Astrocyte (in vitro differentiated cells and primary cell): Measurements from ENCODE around the gene PTPRM. TPM values are rescaled to one million over a fixed set of nuclear protein-coding genes. Genes with fewer than 3 reads are reported as not detected.

Experiments used
- DNase-seq: peaks from one replicate; pipeline ENCODE4 v3.0.0-alpha.2; 2010; ENCODE audit warnings: low read depth
- FAIRE-seq: peaks from 2 replicates; lab custom pipeline; 2011; peaks lifted over from hg19 to GRCh38; lab: Jason Lieb, UNC
- H2AFZ ChIP-seq: 2 replicates; pipeline ENCODE4 v1.6.0; 2012; ENCODE audit warnings: low read depth, low read length, inconsistent platforms
- H3K27ac ChIP-seq: 2 replicates; pipeline ENCODE4 v1.5.1; 2011; ENCODE audit warnings: low read depth, low read length, inconsistent platforms
- H3K27me3 ChIP-seq: 2 replicates; pipeline ENCODE4 v1.6.0; 2011; ENCODE audit warnings: low read length, inconsistent platforms; ENCODE audit not compliant: insufficient read depth
- H3K36me3 ChIP-seq: 2 replicates; pipeline ENCODE4 v1.5.1; 2011; ENCODE audit warnings: low read length, inconsistent platforms; ENCODE audit not compliant: insufficient read depth
- H3K4me1 ChIP-seq: 2 replicates; pipeline ENCODE4 v1.5.1; 2011; ENCODE audit warnings: low read length, inconsistent platforms; ENCODE audit not compliant: insufficient read depth
- H3K4me2 ChIP-seq: 2 replicates; pipeline ENCODE4 v1.6.0; 2012; ENCODE audit warnings: low read length, inconsistent platforms
- H3K4me3 ChIP-seq: 2 replicates; pipeline ENCODE4 v1.5.1; 2011; ENCODE audit warnings: low read depth, mild to moderate bottlenecking, low read length, inconsistent platforms; ENCODE audit not compliant: insufficient read depth
- H3K79me2 ChIP-seq: 2 replicates; pipeline ENCODE4 v1.6.0; 2012; ENCODE audit warnings: mild to moderate bottlenecking, low read length, inconsistent platforms; ENCODE audit not compliant: insufficient read depth
- H3K9ac ChIP-seq: 2 replicates; pipeline ENCODE4 v1.6.0; 2012; ENCODE audit warnings: mild to moderate bottlenecking, low read length, inconsistent platforms
- H3K9me3 ChIP-seq: 2 replicates; pipeline ENCODE4 v1.5.1; 2012; ENCODE audit warnings: low read depth, mild to moderate bottlenecking, low read length, inconsistent platforms; ENCODE audit not compliant: insufficient read depth
- H4K20me1 ChIP-seq: 2 replicates; pipeline ENCODE4 v1.6.0; 2012; ENCODE audit warnings: low read length, inconsistent platforms; ENCODE audit not compliant: insufficient read depth
- H3K27ac Mint-ChIP-seq: one replicate; pipeline ENCODE4 v1.8.0; 2021; ENCODE audit warnings: mild to moderate bottlenecking, mixed read lengths; ENCODE audit not compliant: unreplicated experiment
- H3K27me3 Mint-ChIP-seq: one replicate; pipeline ENCODE4 v1.8.0; 2021; ENCODE audit warnings: low read depth, mixed read lengths; ENCODE audit not compliant: unreplicated experiment
- H3K36me3 Mint-ChIP-seq: one replicate; pipeline ENCODE4 v1.8.0; 2021; ENCODE audit warnings: low read depth, mixed read lengths; ENCODE audit not compliant: unreplicated experiment
- H3K4me1 Mint-ChIP-seq: one replicate; pipeline ENCODE4 v1.8.0; 2021; ENCODE audit warnings: low read depth, mixed read lengths; ENCODE audit not compliant: unreplicated experiment
- H3K4me3 Mint-ChIP-seq: one replicate; pipeline ENCODE4 v1.8.0; 2021; ENCODE audit warnings: mild to moderate bottlenecking, moderate library complexity, mixed read lengths; ENCODE audit not compliant: unreplicated experiment
- H3K9me3 Mint-ChIP-seq: one replicate; pipeline ENCODE4 v1.8.0; 2021; ENCODE audit warnings: mild to moderate bottlenecking, mixed read lengths; ENCODE audit not compliant: unreplicated experiment
- EZH2 ChIP-seq: IDR thresholded peaks from 2 replicates; pipeline ENCODE4 v1.6.1; 2012; ENCODE audit warnings: mild to moderate bottlenecking, low read length, inconsistent platforms; ENCODE audit not compliant: insufficient read depth
- total RNA-seq: library from RNA; stranded (reverse); gene quantifications from 2 replicates; pipeline ENCODE4 v1.2.1, GENCODE V29; 2021
- TF ChIP-seq, protein P1 (sequence below): IDR thresholded peaks from 2 replicates; pipeline ENCODE4 v1.5.1; 2011; ENCODE audit warnings: low read depth, mild to moderate bottlenecking, inconsistent platforms, low read length, moderate library complexity; ENCODE audit not compliant: insufficient read depth

PTPRM gene
- total RNA-seq, 1 donor from 2014 or later: 59.6 TPM

- no peaks in the 10 kb centered on the region for H3K9me3 ChIP-seq
- peaks cover 6% of the 10 kb centered on the region for H3K27me3 Mint-ChIP-seq
- TF ChIP-seq, protein P1, sequence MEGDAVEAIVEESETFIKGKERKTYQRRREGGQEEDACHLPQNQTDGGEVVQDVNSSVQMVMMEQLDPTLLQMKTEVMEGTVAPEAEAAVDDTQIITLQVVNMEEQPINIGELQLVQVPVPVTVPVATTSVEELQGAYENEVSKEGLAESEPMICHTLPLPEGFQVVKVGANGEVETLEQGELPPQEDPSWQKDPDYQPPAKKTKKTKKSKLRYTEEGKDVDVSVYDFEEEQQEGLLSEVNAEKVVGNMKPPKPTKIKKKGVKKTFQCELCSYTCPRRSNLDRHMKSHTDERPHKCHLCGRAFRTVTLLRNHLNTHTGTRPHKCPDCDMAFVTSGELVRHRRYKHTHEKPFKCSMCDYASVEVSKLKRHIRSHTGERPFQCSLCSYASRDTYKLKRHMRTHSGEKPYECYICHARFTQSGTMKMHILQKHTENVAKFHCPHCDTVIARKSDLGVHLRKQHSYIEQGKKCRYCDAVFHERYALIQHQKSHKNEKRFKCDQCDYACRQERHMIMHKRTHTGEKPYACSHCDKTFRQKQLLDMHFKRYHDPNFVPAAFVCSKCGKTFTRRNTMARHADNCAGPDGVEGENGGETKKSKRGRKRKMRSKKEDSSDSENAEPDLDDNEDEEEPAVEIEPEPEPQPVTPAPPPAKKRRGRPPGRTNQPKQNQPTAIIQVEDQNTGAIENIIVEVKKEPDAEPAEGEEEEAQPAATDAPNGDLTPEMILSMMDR: no peak
- TF ChIP-seq EZH2: no peak
- peaks cover 17% of the 10 kb centered on the region for H3K4me1 Mint-ChIP-seq
- H3K4me2 ChIP-seq: peak overlapping the region; percentile 93
- H2AFZ ChIP-seq: peak overlapping the region; percentile 67
- no peak for FAIRE-seq
- H3K27ac ChIP-seq: peak overlapping the region; percentile 83
- peaks cover 57% of the 10 kb centered on the region for H3K79me2 ChIP-seq
- peak overlapping the region; percentile 21 for H3K27ac Mint-ChIP-seq
- peak overlapping the region; percentile 81 for H3K4me3 ChIP-seq
- H3K36me3 ChIP-seq: no peaks in the 10 kb centered on the region
- H3K27me3 ChIP-seq: no peaks in the 10 kb centered on the region
- DNase-seq: peak; percentile 25
- H3K4me3 Mint-ChIP-seq: peak overlapping the region; percentile 87
- peak overlapping the region; percentile 90 for H3K9ac ChIP-seq
- peaks cover 4% of the 10 kb centered on the region for H3K9me3 Mint-ChIP-seq
- H4K20me1 ChIP-seq: peaks cover 15% of the 10 kb centered on the region
- H3K4me1 ChIP-seq: peaks cover 16% of the 10 kb centered on the region
- no peaks in the 10 kb centered on the region for H3K36me3 Mint-ChIP-seq
Observed at GRCh38 chr18:7568426-7568825, 1.3 kb downstream of the PTPRM start.

DNA sequence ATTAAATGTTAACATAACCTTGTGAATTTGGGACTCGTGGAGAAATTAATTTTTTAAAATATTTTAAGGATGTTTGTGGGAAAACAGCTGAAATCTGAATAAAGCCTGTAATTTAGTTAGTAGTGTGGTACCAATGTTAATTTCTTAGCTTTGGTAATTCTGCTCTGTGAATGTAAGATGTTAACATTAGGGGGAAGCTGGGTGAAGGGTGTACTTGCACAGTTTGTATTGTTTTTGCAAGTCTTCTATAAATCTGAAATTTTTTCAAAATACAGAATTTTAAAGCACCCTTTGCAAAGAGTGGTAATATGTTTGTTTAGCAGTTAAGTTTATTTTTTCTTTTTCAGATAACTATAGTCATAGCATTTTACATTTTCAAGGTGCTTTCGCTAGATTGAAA, 4.5 kb downstream of the PTPRM start:
- Histone ChIP-seq H3K79me2 (peaks cover 71% of the 10 kb centered on the region), H2AFZ (no peak overlapping the region), H3K4me2 (no peak overlapping the region), H3K27me3 (no peaks in the 10 kb centered on the region), H3K27ac (no peak overlapping the region), H3K4me3 (no peak overlapping the region), H4K20me1 (peaks cover 15% of the 10 kb centered on the region), H3K4me1 (peaks cover 28% of the 10 kb centered on the region), H3K9ac (no peak overlapping the region), H3K9me3 (no peaks in the 10 kb centered on the region), H3K36me3 (no peaks in the 10 kb centered on the region)
- no peaks in the 10 kb centered on the region for H3K36me3 Mint-ChIP-seq
- no peak overlapping the region for H3K27ac Mint-ChIP-seq
- no peaks in the 10 kb centered on the region for H3K27me3 Mint-ChIP-seq
- FAIRE-seq (no peak), DNase-seq (no peak)
- peaks cover 4% of the 10 kb centered on the region for H3K9me3 Mint-ChIP-seq
- TF ChIP-seq, protein P1: no peak
- no peak for TF ChIP-seq EZH2
- H3K4me3 Mint-ChIP-seq: no peak overlapping the region
- peaks cover 28% of the 10 kb centered on the region for H3K4me1 Mint-ChIP-seq

DNA sequence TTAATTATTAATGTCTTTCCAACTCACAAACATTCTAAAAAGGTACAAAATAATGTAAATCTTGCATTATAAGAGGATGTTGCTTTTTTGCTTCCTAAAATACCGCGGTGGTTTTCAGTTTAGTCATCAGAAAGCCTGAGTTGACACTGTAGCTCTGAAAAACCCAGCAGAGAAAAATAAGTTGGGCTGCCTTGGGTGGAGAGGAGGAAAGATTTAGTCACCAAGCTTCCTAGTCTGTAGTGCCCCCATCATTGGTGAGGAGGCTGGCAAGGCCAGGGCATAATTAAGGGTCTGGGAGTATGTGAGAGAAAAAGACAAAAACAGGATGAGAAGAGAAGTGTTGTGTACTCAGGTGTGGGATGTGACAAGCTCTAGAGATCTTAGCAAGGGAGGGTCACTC, 5.7 kb downstream of the PTPRM start:
- H3K4me1 ChIP-seq: peaks cover 39% of the 10 kb centered on the region
- Mint-ChIP-seq H3K4me1 (peaks cover 38% of the 10 kb centered on the region), H3K4me3 (no peak overlapping the region), H3K27me3 (no peaks in the 10 kb centered on the region), H3K9me3 (peaks cover 4% of the 10 kb centered on the region), H3K27ac (peak overlapping the region; percentile 73), H3K36me3 (no peaks in the 10 kb centered on the region)
- H3K27me3 ChIP-seq: no peaks in the 10 kb centered on the region
- H3K4me3 ChIP-seq: peak overlapping the region; percentile 30
- H3K9me3 ChIP-seq: no peaks in the 10 kb centered on the region
- peaks cover 15% of the 10 kb centered on the region for H4K20me1 ChIP-seq
- peak overlapping the region; percentile 3 for H2AFZ ChIP-seq
- peak overlapping the region; percentile 50 for H3K9ac ChIP-seq
- TF ChIP-seq, protein P1: no peak
- no peak for TF ChIP-seq EZH2
- FAIRE-seq (no peak), DNase-seq (peak; percentile 50)
- H3K4me2 ChIP-seq: peak overlapping the region; percentile 73
- H3K27ac ChIP-seq: peak overlapping the region; percentile 26
- H3K36me3 ChIP-seq: no peaks in the 10 kb centered on the region
- H3K79me2 ChIP-seq: peaks cover 67% of the 10 kb centered on the region
